Endothelial cell of umbilical vein (primary cell): ENCODE data around the gene PRSS33. TPM values are rescaled to one million over a fixed set of nuclear protein-coding genes. Genes with fewer than 3 reads are reported as not detected.

Experiments used
- BruUV-seq: library from RNA; stranded (reverse); fragments of 400-500 nt; replicated peaks from 2 replicates; lab custom pipeline; 2021; lab: Mats Ljungman, UMichigan
- CTCF ChIA-PET: fragments of 300-600, 350-600 bp; sonication (Branson Sonifier 250); formaldehyde crosslinking; loops from one replicate; lab custom pipeline; 2021; ENCODE audit warnings: antibody characterized with exemption, inconsistent platforms; lab: Charles Lee
- POLR2A ChIA-PET: fragments of 300-600, 350-600 bp; sonication (Branson Sonifier 250); formaldehyde crosslinking; loops from one replicate; lab custom pipeline; 2021; ENCODE audit warnings: antibody characterized with exemption, inconsistent platforms; lab: Charles Lee
- DNase-seq: peaks from one replicate; pipeline ENCODE4 v3.0.0-alpha.2; 2011; ENCODE audit warnings: low read depth, low spot score
- FAIRE-seq: peaks from 2 replicates; lab custom pipeline; 2011; peaks lifted over from hg19 to GRCh38; lab: Jason Lieb, UNC
- H2AFZ ChIP-seq: 2 replicates; pipeline ENCODE4 v1.6.0; 2012; ENCODE audit warnings: low read depth, low read length, control low read depth, inconsistent platforms
- H3K27ac ChIP-seq: 2 replicates; pipeline ENCODE4 v1.5.1; 2011; ENCODE audit warnings: low read depth, mild to moderate bottlenecking, control low read depth, low read length, moderate library complexity; ENCODE audit not compliant: insufficient read depth
- H3K27me3 ChIP-seq, 2 experiments: 2 replicates each; pipeline versions ENCODE4 v1.6.0 to v1.6.1; 2011; ENCODE audit warnings: low read length in 2 of 2, mixed read lengths in 1 of 2; ENCODE audit not compliant: control insufficient read depth in 2 of 2, insufficient read depth in 2 of 2
- H3K36me3 ChIP-seq, 2 experiments: 2 replicates in 1 of 2; 3 replicates in 1 of 2; pipeline ENCODE4 v1.5.1; 2011; ENCODE audit warnings: low read length in 2 of 2, mild to moderate bottlenecking in 1 of 2, moderate library complexity in 1 of 2; ENCODE audit not compliant: control insufficient read depth in 2 of 2, insufficient read depth in 2 of 2; ENCODE audit errors: extremely low read depth in 1 of 2
- H3K4me1 ChIP-seq: 3 replicates; pipeline ENCODE4 v1.5.1; 2011; ENCODE audit warnings: mild to moderate bottlenecking, low read length; ENCODE audit not compliant: control insufficient read depth, insufficient read depth; ENCODE audit errors: extremely low read depth
- H3K4me2 ChIP-seq: 2 replicates; pipeline ENCODE4 v1.6.1; 2011; ENCODE audit warnings: low read length, control low read depth, mixed read lengths; ENCODE audit not compliant: insufficient read depth
- H3K4me3 ChIP-seq, 3 experiments: fragments of 200-600 bp in 1 of 3; sonication (generic), shearing (Covaris generic) in 1 of 3; replicated peaks in 1 of 3; 2 replicates each; pipeline ENCODE4 v1.5.1; 2011 to 2016; ENCODE audit warnings: control low read depth in 3 of 3, low read length in 3 of 3, mild to moderate bottlenecking in 2 of 3, inconsistent platforms in 1 of 3, low read depth in 1 of 3, moderate library complexity in 1 of 3; ENCODE audit not compliant: insufficient read depth in 1 of 3
- H3K79me2 ChIP-seq: 2 replicates; pipeline ENCODE4 v1.6.0; 2012; ENCODE audit warnings: low read length, inconsistent platforms; ENCODE audit not compliant: control insufficient read depth, insufficient read depth
- H3K9ac ChIP-seq: replicated peaks from 2 replicates; pipeline ENCODE3; 2011; ENCODE audit warnings: low read length, control low read depth; ENCODE audit not compliant: insufficient read depth; ENCODE audit errors: extremely low read depth
- H3K9me1 ChIP-seq: replicated peaks from 3 replicates; pipeline ENCODE4 v1.6.0; 2011; ENCODE audit warnings: mild to moderate bottlenecking, low read length; ENCODE audit not compliant: control insufficient read depth, insufficient read depth; ENCODE audit errors: extremely low read depth
- H3K9me3 ChIP-seq: replicated peaks from 2 replicates; pipeline ENCODE4 v1.5.1; 2012; ENCODE audit warnings: low read length, inconsistent platforms; ENCODE audit not compliant: control insufficient read depth, insufficient read depth
- H4K20me1 ChIP-seq: replicated peaks from 2 replicates; pipeline ENCODE3; 2011; ENCODE audit warnings: mild to moderate bottlenecking, low read length; ENCODE audit not compliant: control insufficient read depth, insufficient read depth; ENCODE audit errors: extremely low read depth
- EZH2 ChIP-seq: IDR thresholded peaks from 2 replicates; pipeline ENCODE4 v1.6.1; 2012; ENCODE audit warnings: borderline replicate concordance, low read depth, mild to moderate bottlenecking, moderate library complexity, low read length, inconsistent platforms; ENCODE audit not compliant: severe bottlenecking
- FOS ChIP-seq: IDR thresholded peaks from 2 replicates; pipeline ENCODE4 v1.6.1; 2011; ENCODE audit warnings: mild to moderate bottlenecking, low read length, moderate library complexity, borderline replicate concordance; ENCODE audit not compliant: insufficient read depth
- GATA2 ChIP-seq: IDR thresholded peaks from 2 replicates; pipeline ENCODE4 v1.7.0; 2011; ENCODE audit warnings: low read depth, mild to moderate bottlenecking, moderate library complexity, mixed read lengths, low read length; ENCODE audit not compliant: insufficient read length, insufficient read depth
- JUN ChIP-seq: IDR thresholded peaks from 2 replicates; pipeline ENCODE4 v1.6.1; 2011; ENCODE audit warnings: borderline replicate concordance, low read depth; ENCODE audit not compliant: insufficient read length, insufficient read depth
- MYC ChIP-seq: IDR thresholded peaks from one replicate; pipeline ENCODE4 v1.6.1; 2011; ENCODE audit warnings: mild to moderate bottlenecking, low read depth, low read length
- POLR2A ChIP-seq: IDR thresholded peaks from 2 replicates; pipeline ENCODE4 v1.6.1; 2012; ENCODE audit warnings: low read depth, mild to moderate bottlenecking, control low read depth, low read length
- POLR2AphosphoS5 ChIP-seq: IDR thresholded peaks from 2 replicates; pipeline ENCODE4 v1.6.1; 2012; ENCODE audit warnings: low read depth, mild to moderate bottlenecking, control low read depth, low read length, moderate library complexity; ENCODE audit not compliant: insufficient read depth
- dilution Hi-C: fragments of 300-500 bp; cut with MboI; formaldehyde crosslinking; loops from one replicate; pipeline ENCODE4 v1.15.0; 2019; ENCODE audit warnings: low sequenced_read_pairs; ENCODE audit not compliant: extremely low pct_ligation_motif_present
- intact Hi-C: fragments of 100-400 bp; cut with micrococcal nuclease; formaldehyde crosslinking; loops from one replicate; pipeline ENCODE4 v1.10.0; 2022
- polyA plus RNA-seq, 4 experiments: library from polyadenylated mRNA; depleted of rRNA in 3 of 4; stranded (reverse) in 3 of 4; unstranded in 1 of 4; fragments of >200 nt; gene quantifications; 2 replicates each; pipeline versions ENCODE4 v1.2.1 to v1.2.3, GENCODE V29; 2011 to 2012; ENCODE audit warnings: missing spikeins in 1 of 4
- total RNA-seq: library from RNA; stranded (reverse); gene quantifications from 2 replicates; pipeline ENCODE4 v1.2.3, GENCODE V29; 2021
- TF ChIP-seq, protein P1 (sequence below), 2 donors: IDR thresholded peaks; 1 replicate in 1 of 2; 2 replicates in 1 of 2; pipeline ENCODE4 v1.5.1; 2011; ENCODE audit warnings: low read length in 2 of 2, mild to moderate bottlenecking in 2 of 2, moderate library complexity in 2 of 2, control low read depth in 1 of 2, inconsistent platforms in 1 of 2, low read depth in 1 of 2; ENCODE audit not compliant: insufficient read depth in 1 of 2; ENCODE audit errors: extremely low read depth in 1 of 2
- TF ChIP-seq, protein P2 (sequence below): IDR thresholded peaks from 2 replicates; pipeline ENCODE4 v1.6.1; 2011; ENCODE audit not compliant: insufficient read depth, insufficient read length

The PRSS33 gene
- total and polyA plus RNA-seq, 2 donors (not counting 3 experiments of a cell fraction or from before 2014, with no cell fraction given), result not detected

DNA sequence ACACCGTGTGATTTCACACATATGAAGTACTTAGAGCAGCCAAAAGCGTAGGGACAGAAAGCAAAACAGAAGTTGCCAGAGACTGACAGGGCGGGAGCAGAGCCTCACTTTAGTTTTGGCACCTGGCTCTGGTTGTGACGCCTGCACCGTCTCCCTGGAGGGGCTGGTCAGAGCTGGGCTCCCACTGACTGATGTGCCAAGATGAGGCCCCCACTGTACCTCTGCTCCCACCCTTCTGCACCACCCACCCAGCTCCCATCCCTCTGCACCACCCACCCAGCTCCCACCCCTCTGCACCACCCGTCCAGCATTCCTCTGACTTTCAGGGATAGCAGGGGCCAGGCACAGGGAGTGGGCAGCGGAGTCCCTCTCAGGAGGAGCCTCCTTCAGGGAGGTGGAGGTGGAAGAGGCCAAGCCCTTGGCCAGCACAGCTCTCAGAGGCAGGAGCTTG is 26.4 kb upstream of the PRSS33 start:
- H3K9me1 ChIP-seq, result no peaks in the 10 kb centered on the region
- H3K27me3 ChIP-seq, result peaks cover 0 to 4% of the 10 kb centered on the region in 2 experiments
- no peak overlapping the region for H3K4me2 ChIP-seq
- H3K36me3 ChIP-seq, result no peaks in the 10 kb centered on the region
- TF ChIP-seq POLR2AphosphoS5 (no peak), JUN (no peak), EZH2 (no peak), GATA2 (no peak), FOS (no peak), POLR2A (no peak), MYC (no peak)
- TF ChIP-seq, protein P1, sequence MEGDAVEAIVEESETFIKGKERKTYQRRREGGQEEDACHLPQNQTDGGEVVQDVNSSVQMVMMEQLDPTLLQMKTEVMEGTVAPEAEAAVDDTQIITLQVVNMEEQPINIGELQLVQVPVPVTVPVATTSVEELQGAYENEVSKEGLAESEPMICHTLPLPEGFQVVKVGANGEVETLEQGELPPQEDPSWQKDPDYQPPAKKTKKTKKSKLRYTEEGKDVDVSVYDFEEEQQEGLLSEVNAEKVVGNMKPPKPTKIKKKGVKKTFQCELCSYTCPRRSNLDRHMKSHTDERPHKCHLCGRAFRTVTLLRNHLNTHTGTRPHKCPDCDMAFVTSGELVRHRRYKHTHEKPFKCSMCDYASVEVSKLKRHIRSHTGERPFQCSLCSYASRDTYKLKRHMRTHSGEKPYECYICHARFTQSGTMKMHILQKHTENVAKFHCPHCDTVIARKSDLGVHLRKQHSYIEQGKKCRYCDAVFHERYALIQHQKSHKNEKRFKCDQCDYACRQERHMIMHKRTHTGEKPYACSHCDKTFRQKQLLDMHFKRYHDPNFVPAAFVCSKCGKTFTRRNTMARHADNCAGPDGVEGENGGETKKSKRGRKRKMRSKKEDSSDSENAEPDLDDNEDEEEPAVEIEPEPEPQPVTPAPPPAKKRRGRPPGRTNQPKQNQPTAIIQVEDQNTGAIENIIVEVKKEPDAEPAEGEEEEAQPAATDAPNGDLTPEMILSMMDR (IDR thresholded peaks at IDR 0.05; ENCODE audit: extremely low read depth in 1 of 2, insufficient read depth in 1 of 2, low read depth in 1 of 2, low read length in 2 of 2), result no peak
- TF ChIP-seq, protein P2, sequence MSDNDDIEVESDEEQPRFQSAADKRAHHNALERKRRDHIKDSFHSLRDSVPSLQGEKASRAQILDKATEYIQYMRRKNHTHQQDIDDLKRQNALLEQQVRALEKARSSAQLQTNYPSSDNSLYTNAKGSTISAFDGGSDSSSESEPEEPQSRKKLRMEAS, result no peak
- H3K4me1 ChIP-seq, result no peaks in the 10 kb centered on the region
- ChIA-PET CTCF (interaction anchor here (1.5 kb wide), 1 partner anchor 25 kb away, joined by 7 read pairs; no protein-coding TSS in a partner anchor), POLR2A (interaction anchor here (0.7 kb wide), 1 partner anchor 86 kb away, joined by 4 read pairs; no protein-coding TSS in a partner anchor)
- H2AFZ ChIP-seq, result no peak overlapping the region
- BruUV-seq, result no TSS peak
- intact Hi-C loops, result no loop called here
- no peaks in the 10 kb centered on the region for H3K9me3 ChIP-seq
- no peak overlapping the region for H3K4me3 ChIP-seq
- FAIRE-seq, result no peak
- dilution Hi-C loops, result no loop called here
- no peak overlapping the region for H3K9ac ChIP-seq
- DNase-seq, result no peak
- H4K20me1 ChIP-seq, result no peaks in the 10 kb centered on the region
- H3K79me2 ChIP-seq, result no peaks in the 10 kb centered on the region
- no peak overlapping the region for H3K27ac ChIP-seq
